NOMO-1 (cell line): ENCODE results near the gene RASSF9.

Experiments
- DNase-seq, 2 experiments: peaks; one replicate each; lab custom pipeline; 2025; ENCODE audit not compliant: unreplicated experiment in 2 of 2; lab: John Stamatoyannopoulos, UW

Gene RASSF9

DNA sequence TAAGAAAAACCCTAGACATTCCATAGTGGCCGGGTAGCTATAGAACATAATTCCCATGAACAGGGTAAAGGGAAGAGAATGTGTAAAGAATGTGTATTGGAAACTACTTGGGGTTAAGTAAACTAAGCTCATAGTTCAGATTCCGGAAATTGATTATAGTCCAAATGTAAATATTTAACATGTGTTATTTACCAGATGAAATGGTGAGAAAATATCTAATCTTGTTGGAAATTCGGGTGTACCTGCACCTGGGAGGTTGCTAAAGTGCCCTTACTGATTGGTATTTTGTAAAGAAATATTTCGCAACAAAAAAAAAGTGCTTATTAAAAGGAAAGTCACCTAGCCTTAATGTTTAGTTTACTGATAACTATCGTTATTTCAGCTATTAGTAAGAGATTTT is 14.4 kb downstream of the RASSF9 start:
- DNase-seq: no peak

- no peak for DNase-seq
Observed at GRCh38 chr12:85821206-85821605, 15.0 kb downstream of the RASSF9 start.

DNA sequence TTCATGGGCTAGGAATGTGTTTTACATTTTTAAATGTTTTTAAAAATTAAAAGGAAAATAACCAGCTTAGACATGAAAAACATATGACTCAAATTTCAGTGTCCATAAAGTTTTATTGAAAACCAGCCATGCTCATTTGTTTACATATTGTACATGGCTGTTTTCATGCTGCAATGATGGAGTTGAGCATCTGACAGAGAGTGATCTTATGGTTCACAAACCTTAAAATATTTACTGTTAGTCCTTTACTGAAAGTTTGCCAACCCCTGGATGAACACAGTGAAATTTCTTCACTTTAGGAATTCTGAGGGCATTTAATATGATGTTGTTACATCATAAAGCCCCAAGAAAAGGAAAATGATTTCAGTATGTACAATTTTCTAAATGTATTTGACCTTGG is 16.1 kb downstream of the RASSF9 start:
- no peak for DNase-seq

- no peak for DNase-seq
Observed at GRCh38 chr12:85814741-85815140, 21.5 kb downstream of the RASSF9 start.

DNA sequence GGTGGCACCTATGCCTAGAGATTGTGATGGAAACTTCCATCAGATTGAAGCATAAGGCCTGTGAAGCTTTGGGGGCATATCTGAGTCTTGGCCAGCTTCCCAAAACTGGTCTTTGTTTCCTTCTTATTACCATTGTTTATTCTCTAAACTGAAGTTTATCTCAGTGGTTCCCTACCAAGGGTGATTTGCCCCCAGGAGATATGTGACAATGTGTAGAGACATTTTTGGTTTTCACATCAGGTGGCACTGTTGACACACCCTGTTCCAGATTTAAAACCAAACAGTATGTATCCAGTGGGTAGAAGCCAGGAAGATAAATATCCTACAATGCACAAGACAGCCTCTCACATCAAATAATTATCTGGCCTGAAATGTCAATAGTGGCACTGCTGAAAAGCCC is 22.1 kb downstream of the RASSF9 start:
- DNase-seq: no peak

GRCh38 chr12:85809500-85809899 is 26.7 kb downstream of the RASSF9 start:
- no peak for DNase-seq

DNA sequence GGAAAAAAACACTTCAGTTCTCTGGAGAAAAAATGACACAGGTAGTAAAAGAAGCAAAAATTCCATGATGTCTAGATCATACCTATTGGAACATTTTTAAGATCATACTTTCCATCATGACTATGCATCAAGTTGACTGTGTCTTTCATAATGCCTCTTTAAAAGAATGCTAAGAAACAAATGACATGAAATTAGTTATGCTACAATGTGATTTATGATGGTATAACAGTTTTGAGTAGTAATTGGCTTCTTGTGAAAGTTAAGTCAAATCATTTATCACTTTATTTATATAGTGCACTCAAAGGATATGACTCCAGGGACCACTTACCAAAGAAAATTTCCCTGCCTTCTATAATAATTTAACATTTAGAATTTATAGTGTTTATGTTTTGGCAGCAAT is 28.5 kb downstream of the RASSF9 start:
- no peak for DNase-seq

DNA sequence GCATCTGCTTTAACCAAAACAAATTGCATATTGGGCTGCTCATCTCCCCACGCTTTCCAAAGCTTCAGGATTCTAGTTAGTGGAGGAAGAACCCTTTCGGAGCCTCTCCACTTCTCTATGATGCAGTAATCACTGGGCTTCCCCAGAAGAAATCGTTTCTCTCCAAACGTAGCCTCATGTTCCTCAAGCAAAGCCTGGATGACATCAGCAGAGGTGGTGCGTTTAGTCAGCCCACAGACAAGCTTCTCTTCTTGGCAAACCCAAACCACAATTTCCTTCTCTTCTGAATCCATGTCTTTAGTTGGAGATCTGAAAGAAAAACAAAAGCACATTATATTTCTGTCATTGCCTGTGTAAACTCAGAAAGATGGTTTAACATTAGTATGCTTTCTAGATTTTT is 30.6 kb downstream of the RASSF9 start:
- no peak for DNase-seq

GRCh38 chr12:85804663-85805062 is 31.5 kb downstream of the RASSF9 start:
- DNase-seq: no peak

- no peak for DNase-seq
Observed at GRCh38 chr12:85803923-85804322, 32.3 kb downstream of the RASSF9 start.

DNA sequence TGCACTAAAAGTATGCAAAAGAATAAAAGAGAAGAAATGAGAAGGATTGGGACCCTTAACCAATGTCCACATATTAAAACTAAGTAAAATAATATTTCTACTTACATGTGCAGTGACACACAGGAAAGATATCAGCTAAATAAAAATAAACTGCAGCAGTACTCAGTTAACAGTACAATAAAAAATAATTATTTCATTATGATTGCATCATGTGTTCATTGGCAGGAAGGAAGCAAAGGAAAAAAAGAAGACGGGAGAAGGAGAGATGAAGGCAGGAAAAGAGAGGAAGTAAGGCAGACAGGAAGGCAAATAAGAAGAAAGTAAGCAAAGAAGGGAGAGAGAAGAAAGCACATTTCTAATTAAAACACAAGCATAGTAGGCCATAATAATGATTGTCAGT is 33.0 kb downstream of the RASSF9 start:
- no peak for DNase-seq

GRCh38 chr12:85798122-85798521 is 38.1 kb downstream of the RASSF9 start:
- no peak for DNase-seq

DNA sequence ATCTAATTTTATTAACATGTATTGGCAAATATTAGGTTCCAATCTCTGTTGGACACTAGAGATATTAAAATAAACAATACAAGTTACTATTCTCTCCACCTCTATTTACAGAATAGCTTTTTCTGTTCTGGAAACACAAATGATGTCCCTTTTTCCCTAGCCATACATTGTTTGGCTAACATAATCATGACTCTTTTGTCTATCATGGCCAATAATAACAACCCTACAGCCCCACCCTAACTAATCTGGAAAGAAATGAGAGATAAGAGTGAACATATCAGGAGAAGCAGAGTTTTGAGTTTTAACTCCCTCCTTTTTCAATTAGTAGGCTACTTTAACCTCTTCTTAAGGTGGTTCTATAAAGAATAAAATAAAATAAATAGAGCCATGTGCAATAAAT is 40.2 kb downstream of the RASSF9 start:
- no peak for DNase-seq

DNA sequence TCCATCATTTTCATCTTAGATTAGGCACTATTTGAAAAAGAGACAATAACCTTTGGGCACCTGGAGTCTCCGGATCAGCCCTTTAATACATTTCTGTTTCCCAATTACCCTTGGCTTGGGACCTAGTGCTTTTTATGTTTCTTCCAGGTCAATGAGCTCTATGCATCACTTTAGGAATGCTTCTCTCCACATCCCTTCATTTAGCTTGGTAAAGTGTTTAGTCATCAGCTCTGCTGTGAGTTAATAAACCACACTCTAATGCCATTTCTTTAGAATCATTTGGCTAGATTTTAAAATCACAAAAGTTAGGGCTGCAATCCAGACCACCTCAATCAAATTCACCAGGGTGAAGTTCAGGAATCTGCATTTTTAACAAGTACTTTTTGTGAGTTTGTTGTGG is 41.7 kb downstream of the RASSF9 start:
- DNase-seq: no peak

DNA sequence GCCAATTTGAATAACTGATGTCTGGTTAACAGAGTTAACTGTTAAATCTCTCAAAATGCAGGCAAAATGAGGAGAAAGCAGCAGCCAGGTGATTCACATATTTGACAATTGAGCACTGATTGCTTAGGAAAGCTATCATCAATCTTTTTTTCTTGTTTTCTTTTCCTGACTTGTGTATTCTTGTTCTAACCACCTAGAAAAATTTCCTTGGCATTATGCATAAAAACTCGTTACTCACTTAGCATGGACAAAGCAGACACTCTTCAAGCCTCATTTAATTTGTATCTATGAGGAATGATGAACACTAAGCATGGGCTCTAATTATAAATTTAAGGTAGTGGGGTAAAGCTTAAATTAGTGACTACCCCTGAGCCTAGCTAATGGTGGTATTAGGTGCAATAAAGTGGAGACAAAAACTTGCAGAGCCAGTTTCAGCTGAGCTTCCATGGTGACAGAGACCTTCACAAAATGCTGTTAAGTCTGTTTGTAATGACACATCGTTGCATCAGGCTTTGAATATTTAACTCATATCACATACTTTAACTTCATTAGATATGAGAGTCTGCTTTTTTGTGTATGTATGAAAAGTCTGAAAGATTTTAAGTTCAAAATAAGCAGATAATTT is 52.0 kb downstream of the RASSF9 start:
- no peak for DNase-seq

- no peak for DNase-seq
Observed at GRCh38 chr12:85782711-85783110, 53.5 kb downstream of the RASSF9 start.

DNA sequence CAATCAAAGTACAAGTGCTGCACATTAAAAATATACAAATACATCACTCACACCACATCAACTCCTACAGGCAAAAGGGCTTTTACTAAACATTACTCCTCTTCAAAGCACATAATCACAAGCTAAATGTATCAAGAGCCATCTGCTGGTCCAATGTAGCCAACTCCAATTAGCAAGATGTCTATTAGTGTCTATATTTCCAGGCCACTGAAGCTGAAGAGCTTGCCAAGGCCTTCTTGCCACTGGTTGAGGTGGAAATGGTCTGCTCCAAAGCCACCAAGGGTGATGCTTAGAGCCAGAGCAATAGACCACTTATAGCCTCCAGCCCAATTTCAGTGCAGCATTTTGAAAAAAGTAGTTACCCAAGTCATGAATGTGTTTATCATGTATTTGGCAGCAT is 54.4 kb downstream of the RASSF9 start:
- no peak for DNase-seq

- no peak for DNase-seq
Observed at GRCh38 chr12:85779768-85780167, 56.4 kb downstream of the RASSF9 start.

GRCh38 chr12:85775091-85775490 is 61.1 kb downstream of the RASSF9 start:
- DNase-seq: no peak

DNA sequence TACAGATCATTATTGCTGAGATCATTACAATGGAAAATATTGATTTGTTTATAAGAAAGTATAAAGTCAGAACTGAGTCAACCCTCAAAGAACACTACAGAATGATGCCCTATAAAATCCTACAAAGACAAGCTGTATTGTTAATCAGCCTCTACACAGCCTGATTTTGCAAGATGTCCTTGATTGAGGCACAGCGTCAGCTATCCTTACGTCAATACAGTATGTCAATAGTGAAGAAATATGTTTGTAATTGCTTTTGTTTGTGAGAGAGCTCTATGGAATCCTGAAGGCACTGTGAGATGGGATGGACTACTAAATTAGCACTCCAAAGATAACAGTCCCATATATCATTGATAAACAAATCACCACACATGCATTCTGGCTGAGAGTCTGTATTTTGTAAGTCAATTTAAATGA is 70.7 kb downstream of the RASSF9 start:
- no peak for DNase-seq

- DNase-seq: no peak
Observed at GRCh38 chr12:85759623-85760022, 76.6 kb downstream of the RASSF9 start.

GRCh38 chr12:85759091-85759490 is 77.1 kb downstream of the RASSF9 start:
- no peak for DNase-seq

DNA sequence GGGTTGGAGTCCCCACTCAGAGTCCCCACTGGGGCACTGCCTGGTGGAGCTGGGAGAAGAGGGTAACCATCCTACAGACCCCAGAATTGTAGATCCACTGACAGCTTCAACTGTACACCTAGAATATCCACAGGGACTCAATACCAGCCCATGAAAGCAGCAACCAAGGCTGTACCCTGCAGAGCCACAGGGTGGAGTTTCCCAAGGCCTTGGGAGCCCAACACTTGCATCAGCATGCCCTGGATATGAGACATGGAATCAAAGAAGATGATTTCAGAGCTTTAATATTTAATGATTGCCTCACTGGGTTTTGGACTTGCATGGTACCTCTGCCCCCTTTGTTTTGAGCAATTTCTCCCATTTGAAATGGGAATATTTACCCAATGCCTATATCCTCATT is 80.4 kb downstream of the RASSF9 start:
- no peak for DNase-seq
